Neuronal stem cell (in vitro differentiated cells): ENCODE measurements around the gene DLG2.
A peak's percentile ranks its signal among the peaks of the same experiment; 100 is the strongest.

Experiments used
- DNase-seq: peaks from one replicate; pipeline ENCODE4 v3.0.0-alpha.2; 2013; ENCODE audit warnings: low spot score
- H2AFZ ChIP-seq: one replicate; pipeline ENCODE4 v1.6.1; 2013; ENCODE audit warnings: mild to moderate bottlenecking, low read length, inconsistent platforms
- H2AK5ac ChIP-seq: 2 replicates; pipeline ENCODE4 v1.6.1; 2013; ENCODE audit warnings: low read depth, mild to moderate bottlenecking, inconsistent platforms, low read length, moderate library complexity, mixed read lengths
- H2BK120ac ChIP-seq: 2 replicates; pipeline ENCODE4 v1.6.1; 2013; ENCODE audit warnings: low read depth, mild to moderate bottlenecking, inconsistent platforms, low read length, moderate library complexity, mixed read lengths
- H2BK12ac ChIP-seq: one replicate; pipeline ENCODE4 v1.6.1; 2013; ENCODE audit warnings: low read length, inconsistent platforms
- H2BK15ac ChIP-seq: 2 replicates; pipeline ENCODE4 v1.6.1; 2013; ENCODE audit warnings: mild to moderate bottlenecking, low read length, inconsistent platforms, mixed read lengths
- H2BK5ac ChIP-seq: one replicate; pipeline ENCODE4 v1.6.1; 2013; ENCODE audit warnings: inconsistent platforms, mild to moderate bottlenecking, low read length, moderate library complexity
- H3K14ac ChIP-seq: one replicate; pipeline ENCODE4 v1.6.1; 2013; ENCODE audit warnings: low read length, inconsistent platforms
- H3K18ac ChIP-seq: 2 replicates; pipeline ENCODE4 v1.6.1; 2013; ENCODE audit warnings: low read length, inconsistent platforms
- H3K23ac ChIP-seq: 2 replicates; pipeline ENCODE4 v1.6.1; 2013; ENCODE audit warnings: low read depth, mild to moderate bottlenecking, mixed read lengths, low read length, inconsistent platforms; ENCODE audit not compliant: poor library complexity
- H3K27ac ChIP-seq: replicated peaks from 3 replicates; pipeline ENCODE4 v1.5.1; 2013; ENCODE audit warnings: low read length, inconsistent platforms
- H3K27me3 ChIP-seq, 3 experiments: 2 replicates each; pipeline ENCODE4 v1.6.1; 2013; ENCODE audit warnings: low read length in 3 of 3, mild to moderate bottlenecking in 2 of 3, inconsistent platforms in 1 of 3, low read depth in 1 of 3, mixed read lengths in 1 of 3, moderate library complexity in 1 of 3; ENCODE audit not compliant: control insufficient read depth in 3 of 3, insufficient read depth in 3 of 3
- H3K36me3 ChIP-seq, 2 donors: replicated peaks in 1 of 2; 2 replicates each; pipeline ENCODE4 v1.6.1; 2013; ENCODE audit warnings: low read length in 2 of 2; ENCODE audit not compliant: control insufficient read depth in 2 of 2, insufficient read depth in 2 of 2
- H3K4ac ChIP-seq: 2 replicates; pipeline ENCODE4 v1.6.1; 2013; ENCODE audit warnings: inconsistent platforms, mild to moderate bottlenecking, low read length, moderate library complexity
- H3K4me1 ChIP-seq, 2 donors: 1 replicate in 1 of 2; 2 replicates in 1 of 2; pipeline ENCODE4 v1.6.1; 2013; ENCODE audit warnings: low read length in 2 of 2, low read depth in 1 of 2; ENCODE audit not compliant: control insufficient read depth in 2 of 2, insufficient read depth in 1 of 2
- H3K4me2 ChIP-seq: one replicate; pipeline ENCODE4 v1.6.1; 2013; ENCODE audit warnings: mild to moderate bottlenecking, low read length, inconsistent platforms; ENCODE audit not compliant: insufficient read depth, poor library complexity, severe bottlenecking
- H3K4me3 ChIP-seq, 2 donors: 2 replicates each; pipeline ENCODE4 v1.5.1; 2013; ENCODE audit warnings: low read length in 2 of 2, mild to moderate bottlenecking in 2 of 2, inconsistent platforms in 1 of 2, moderate library complexity in 1 of 2
- H3K79me1 ChIP-seq: one replicate; pipeline ENCODE4 v1.6.1; 2013; ENCODE audit warnings: low read depth, mild to moderate bottlenecking, inconsistent platforms, low read length, moderate library complexity
- H3K9ac ChIP-seq: one replicate; pipeline ENCODE4 v1.6.1; 2013; ENCODE audit warnings: mild to moderate bottlenecking, low read depth, low read length, inconsistent platforms; ENCODE audit not compliant: poor library complexity
- H3K9me3 ChIP-seq, 2 donors: replicated peaks in 1 of 2; 2 replicates each; pipeline versions ENCODE3 to v1.6.1; 2013; ENCODE audit warnings: low read length in 2 of 2, mild to moderate bottlenecking in 2 of 2, inconsistent platforms in 1 of 2, low read depth in 1 of 2, mixed read lengths in 1 of 2, moderate library complexity in 1 of 2; ENCODE audit not compliant: control insufficient read depth in 2 of 2, insufficient read depth in 1 of 2
- H4K8ac ChIP-seq: one replicate; pipeline ENCODE4 v1.6.1; 2013; ENCODE audit warnings: low read depth, mild to moderate bottlenecking, inconsistent platforms, low read length, moderate library complexity
- H4K91ac ChIP-seq: one replicate; pipeline ENCODE4 v1.6.1; 2013; ENCODE audit warnings: low read length, low read depth, mild to moderate bottlenecking, inconsistent platforms; ENCODE audit not compliant: poor library complexity
- WGBS, 2 donors: extraction: QIAGEN DNeasy Blood & Tissue Kit; methylation state at CpG; one replicate each; pipeline ENCODE4 v1.1.7; 2013; ENCODE audit warnings: missing lambda C conversion rate in 2 of 2, mixed read lengths in 1 of 2; ENCODE audit not compliant: insufficient read length in 2 of 2, insufficient replicate concordance in 1 of 2; ENCODE audit errors: extremely low coverage in 2 of 2; 5-methylcytosine and 5-hydroxymethylcytosine counted together

Gene DLG2

DNA sequence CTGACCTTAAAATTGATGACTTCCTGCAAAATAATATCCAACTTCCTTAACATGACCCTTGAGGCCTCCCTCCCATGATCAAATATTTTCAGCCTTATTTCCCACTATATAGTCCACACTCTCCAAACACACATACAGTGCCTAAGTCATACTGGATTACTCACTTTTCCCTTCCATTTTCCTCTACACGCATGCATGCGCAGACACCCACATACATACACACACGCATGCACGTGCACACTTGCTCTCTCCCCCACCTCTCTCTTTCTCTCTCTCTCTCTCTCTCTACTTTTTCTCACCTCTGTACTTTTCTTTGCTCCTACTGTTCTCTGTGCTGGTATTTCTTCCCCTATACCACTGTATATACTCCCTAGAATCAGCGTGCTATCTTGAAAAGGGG lies 28.1 kb downstream of the DLG2 start:
- Histone ChIP-seq H2BK5ac (no peak overlapping the region), H3K14ac (no peak overlapping the region), H3K9ac (no peak overlapping the region), H3K9me3 (no peaks in the 10 kb centered on the region), H2BK120ac (no peak overlapping the region), H2BK12ac (no peak overlapping the region), H4K8ac (no peak overlapping the region), H3K36me3 (no peaks in the 10 kb centered on the region), H3K27ac (no peak overlapping the region), H3K79me1 (no peaks in the 10 kb centered on the region), H3K18ac (no peak overlapping the region), H3K4me1 (no peaks in the 10 kb centered on the region), H2AFZ (no peak overlapping the region), H2BK15ac (no peak overlapping the region), H3K23ac (no peak overlapping the region), H4K91ac (no peak overlapping the region), H3K27me3 (no peaks in the 10 kb centered on the region), H3K4me3 (no peak overlapping the region), H3K4me2 (no peak overlapping the region), H3K4ac (no peak overlapping the region), H2AK5ac (no peak overlapping the region)
- WGBS, 2 donors: no CpG with 5 or more reads among the region's 5 CpGs
- DNase-seq: no peak

DNA sequence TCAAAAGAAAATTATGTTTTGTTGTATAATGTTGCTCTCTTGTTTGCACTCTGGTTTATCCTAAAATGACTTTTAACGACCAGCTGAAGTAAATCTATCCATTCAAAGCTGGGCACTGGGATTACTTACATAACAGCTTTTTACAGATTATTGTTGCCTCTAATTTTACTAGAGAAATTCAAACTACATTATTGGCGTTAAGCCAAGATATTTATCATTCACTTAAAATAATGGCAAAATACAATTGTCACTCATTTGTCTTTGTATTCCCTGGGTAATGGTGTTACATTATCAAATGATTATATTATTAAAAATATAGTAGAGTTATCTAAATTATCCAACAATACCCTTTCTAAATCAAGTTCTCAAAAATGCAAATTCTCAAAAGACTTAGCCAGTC lies 30.3 kb downstream of the DLG2 start:
- Histone ChIP-seq H3K23ac (no peak overlapping the region), H2BK120ac (no peak overlapping the region), H3K79me1 (no peaks in the 10 kb centered on the region), H3K18ac (no peak overlapping the region), H2AFZ (no peak overlapping the region), H3K36me3 (no peaks in the 10 kb centered on the region), H3K27ac (no peak overlapping the region), H2BK12ac (no peak overlapping the region), H4K8ac (no peak overlapping the region), H3K4me2 (no peak overlapping the region), H2AK5ac (no peak overlapping the region), H3K9ac (no peak overlapping the region), H3K27me3 (no peaks in the 10 kb centered on the region), H2BK15ac (no peak overlapping the region), H3K4me1 (no peaks in the 10 kb centered on the region), H4K91ac (no peak overlapping the region), H3K9me3 (no peaks in the 10 kb centered on the region), H3K4ac (no peak overlapping the region), H2BK5ac (no peak overlapping the region), H3K4me3 (no peak overlapping the region), H3K14ac (no peak overlapping the region)
- DNase-seq: no peak
- no CpG with 5 or more reads among the region's 2 CpGs for WGBS, 2 donors

DNA sequence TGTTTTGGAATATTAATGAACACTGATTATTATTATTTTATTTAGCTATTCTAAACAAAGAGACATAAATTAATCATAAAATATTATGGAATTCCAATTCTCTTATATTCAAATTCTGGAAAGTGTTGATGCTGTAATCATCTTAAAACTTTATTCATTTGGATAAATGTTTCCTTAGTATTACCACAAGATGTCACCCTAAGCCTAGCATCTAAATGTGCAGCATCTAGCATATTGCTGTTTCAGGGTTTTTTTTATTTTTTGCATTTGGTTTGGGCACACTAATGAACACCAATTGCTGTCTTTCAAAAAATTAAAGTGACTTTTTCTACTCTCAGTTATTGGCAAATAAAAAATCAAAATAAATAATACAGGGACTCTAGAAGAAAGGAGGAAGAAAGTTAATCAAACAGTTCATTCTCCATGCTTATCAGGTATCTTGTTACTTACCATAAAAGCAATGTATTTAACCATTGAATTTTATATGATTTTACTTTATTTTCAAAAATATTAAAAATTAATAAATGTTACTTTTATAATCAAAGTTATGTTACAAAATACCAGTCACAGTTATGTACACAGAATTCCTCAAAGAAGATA lies 31.8 kb downstream of the DLG2 start:
- no peak overlapping the region for H4K8ac ChIP-seq
- DNase-seq: peak; percentile 23

DNA sequence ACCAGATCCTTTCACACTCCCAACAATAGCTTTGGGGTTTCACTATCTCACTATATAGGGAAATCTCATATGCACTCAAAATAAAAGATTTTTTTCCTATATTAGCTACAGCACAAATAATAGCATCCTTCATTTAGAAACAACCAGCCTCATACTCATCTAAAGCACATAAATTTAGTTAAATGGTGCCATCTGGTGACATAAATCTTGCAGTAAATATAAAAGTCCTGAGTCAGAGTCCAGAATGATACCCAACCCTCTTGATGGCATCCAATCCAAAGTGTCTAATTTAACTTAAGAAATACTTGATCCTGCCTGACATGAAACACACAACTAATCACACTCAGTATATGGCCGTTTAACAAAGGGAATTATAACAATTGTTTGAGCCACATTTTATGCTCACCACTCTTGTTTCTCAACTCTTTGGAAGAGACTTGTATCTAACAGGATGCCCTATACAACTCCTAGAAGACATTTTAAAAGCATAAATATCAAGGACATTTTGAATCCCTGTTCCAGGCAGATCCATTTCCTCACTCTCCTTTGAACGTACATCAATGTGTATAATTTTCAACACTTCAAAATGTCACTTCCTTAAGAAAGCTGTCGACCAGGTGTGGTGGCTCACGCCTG lies 36.2 kb downstream of the DLG2 start:
- no peak overlapping the region for H2BK5ac ChIP-seq
- no peak overlapping the region for H2AK5ac ChIP-seq
- H2BK15ac ChIP-seq: no peak overlapping the region
- peak; percentile 20 for DNase-seq
- H3K23ac ChIP-seq: no peak overlapping the region
- H2AFZ ChIP-seq: no peak overlapping the region
- H3K27ac ChIP-seq: no peak overlapping the region
- no peak overlapping the region for H3K4ac ChIP-seq
- peaks cover 0 to 3% of the 10 kb centered on the region in 2 donors for H3K9me3 ChIP-seq
- H3K36me3 ChIP-seq: no peaks in the 10 kb centered on the region
- no peak overlapping the region for H4K91ac ChIP-seq
- H3K9ac ChIP-seq: no peak overlapping the region
- no peak overlapping the region for H4K8ac ChIP-seq
- no peak overlapping the region for H3K4me3 ChIP-seq
- H3K79me1 ChIP-seq: no peaks in the 10 kb centered on the region
- H3K4me2 ChIP-seq: no peak overlapping the region
- H3K4me1 ChIP-seq: peaks cover 0 to 6% of the 10 kb centered on the region in 2 donors
- no peak overlapping the region for H3K18ac ChIP-seq
- no peak overlapping the region for H3K14ac ChIP-seq
- H3K27me3 ChIP-seq: no peaks in the 10 kb centered on the region
- H2BK12ac ChIP-seq: no peak overlapping the region
- no peak overlapping the region for H2BK120ac ChIP-seq
- no CpG with 5 or more reads among the region's 4 CpGs for WGBS, 2 donors

More for the DNA sequence above, 31.8 kb downstream of the DLG2 start:
- H3K18ac ChIP-seq: no peak overlapping the region
- H3K27ac ChIP-seq: no peak overlapping the region
- no peaks in the 10 kb centered on the region for H3K9me3 ChIP-seq
- no peak overlapping the region for H2BK120ac ChIP-seq
- H3K4me1 ChIP-seq: no peaks in the 10 kb centered on the region
- no peak overlapping the region for H2BK5ac ChIP-seq
- H2BK15ac ChIP-seq: no peak overlapping the region
- no peak overlapping the region for H3K4me2 ChIP-seq
- no peak overlapping the region for H2AFZ ChIP-seq
- H2BK12ac ChIP-seq: no peak overlapping the region
- no peak overlapping the region for H3K14ac ChIP-seq
- H3K79me1 ChIP-seq: no peaks in the 10 kb centered on the region
- H3K36me3 ChIP-seq: no peaks in the 10 kb centered on the region
- H3K27me3 ChIP-seq: no peaks in the 10 kb centered on the region
- H4K91ac ChIP-seq: no peak overlapping the region
- H3K9ac ChIP-seq: no peak overlapping the region
- H3K4me3 ChIP-seq: no peak overlapping the region
- no peak overlapping the region for H3K4ac ChIP-seq
- no peak overlapping the region for H2AK5ac ChIP-seq
- no peak overlapping the region for H3K23ac ChIP-seq
